ENCODE measurements around the gene ZCCHC3. TPM values are rescaled to one million over a fixed set of nuclear protein-coding genes. Genes with fewer than 3 reads are reported as not detected.

Gene ZCCHC3
- total and polyA plus RNA-seq, 2 experiments from 2014 or later: 4.1 to 14.8 TPM

DNA sequence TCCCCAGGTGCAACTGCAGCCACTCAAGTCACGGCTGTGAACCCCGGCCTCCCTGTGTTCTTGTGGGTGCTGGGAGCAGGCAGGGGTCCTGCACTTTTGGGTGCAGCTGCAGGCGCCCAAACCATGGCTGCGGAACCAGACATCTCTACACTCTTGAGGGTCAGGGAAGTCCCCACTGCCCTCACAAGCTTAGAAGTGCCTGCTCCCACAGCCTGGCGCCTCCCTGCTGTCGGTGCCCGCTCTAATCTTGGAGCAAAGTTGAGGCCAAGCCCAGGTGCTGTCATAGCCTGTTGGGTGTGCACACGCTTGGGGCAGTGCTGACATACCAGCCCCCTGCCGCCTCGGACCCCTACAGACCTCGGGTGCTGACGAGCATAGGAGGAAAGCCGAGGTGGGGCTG is 33.7 kb upstream of the ZCCHC3 start:
- Histone ChIP-seq H3K27ac (no peak overlapping the region), H3K4me1 (ENCODE audit: insufficient read depth) (no peaks in the 10 kb centered on the region), H4K20me1 (ENCODE audit: insufficient read depth) (no peaks in the 10 kb centered on the region), H3F3A (ENCODE audit: insufficient read depth) (no peaks in the 10 kb centered on the region), H2AFZ (no peak overlapping the region), H3K9me3 (ENCODE audit: low read depth) (no peaks in the 10 kb centered on the region), H3K9ac (no peak overlapping the region), H3K79me2 (ENCODE audit: insufficient read depth) (no peaks in the 10 kb centered on the region), H3K36me3 (ENCODE audit: low read depth) (no peaks in the 10 kb centered on the region), H3K4me3 (no peak overlapping the region), H3K9me2 (ENCODE audit: insufficient read depth) (no peaks in the 10 kb centered on the region), H3K27me3 (replicated peaks; ENCODE audit: insufficient read depth) (peaks cover 20% of the 10 kb centered on the region; the same call in 1 of the 2 replicates), H3K4me2 (ENCODE audit: unreplicated experiment) (no peak overlapping the region)
- no peak for TF ChIP-seq EZH2 (IDR thresholded peaks at IDR 0.05; ENCODE audit: insufficient read depth, poor library complexity, severe bottlenecking)
- no peak for TF ChIP-seq EZH2phosphoT487 (IDR thresholded peaks at IDR 0.05; ENCODE audit: insufficient read depth, low read depth)
- no peak for DNase-seq
- WGBS, 2 experiments (ENCODE audit: low coverage in 1 of 2, low lambda C conversion rate in 2 of 2, missing lambda C conversion rate in 2 of 2): 59 to 64% methylated on average over 13 of the region's 13 CpGs
- in situ Hi-C loops (cut with MboI): no loop called here

DNA sequence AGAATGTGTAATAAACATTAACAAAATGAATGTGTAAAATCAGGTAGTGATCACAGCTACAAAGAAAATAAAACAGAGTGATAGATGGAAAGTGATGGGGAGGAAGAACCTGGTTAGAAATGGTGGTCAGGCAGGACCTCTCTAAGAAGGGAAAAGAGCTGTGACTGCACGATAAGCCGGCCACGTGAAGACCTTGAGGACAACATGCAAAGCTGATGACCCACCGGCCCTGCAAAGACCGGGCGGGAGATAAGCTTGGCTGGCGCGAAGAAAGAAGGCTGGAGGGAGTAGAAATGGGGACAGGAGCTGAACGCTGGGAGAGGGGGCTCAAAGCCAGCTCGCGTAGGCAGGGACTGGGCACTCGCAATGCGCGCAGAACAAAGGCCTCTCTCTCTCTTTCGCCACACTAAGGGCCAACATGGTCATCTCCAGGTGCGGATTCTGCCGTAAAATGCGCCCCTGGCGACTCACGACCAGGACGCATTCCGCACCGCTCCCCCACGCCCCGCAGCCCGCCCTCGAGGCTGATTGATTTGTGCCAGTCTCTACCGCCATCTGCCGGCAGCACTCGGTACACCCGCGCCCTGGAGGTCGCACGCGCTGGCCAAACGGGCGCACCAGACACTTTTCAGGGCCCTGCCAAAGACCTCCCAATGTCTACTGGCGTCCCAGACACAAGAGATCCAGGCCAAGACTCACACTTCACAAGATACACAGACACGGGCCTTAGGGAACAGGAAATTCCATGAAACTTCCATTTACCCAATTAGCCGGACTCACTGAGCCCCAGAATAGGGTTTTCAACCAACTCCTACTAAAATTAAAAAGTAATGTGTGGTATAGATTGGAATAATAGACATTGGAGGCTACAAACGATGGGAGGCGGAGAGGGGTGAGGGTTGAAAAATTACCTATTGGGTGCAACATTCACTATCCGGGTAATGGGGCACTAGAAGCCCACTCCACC is 30.5 kb upstream of the ZCCHC3 start:
- H3K27ac ChIP-seq: no peak overlapping the region
- in situ Hi-C loops (cut with MboI): no loop called here
- H2AFZ ChIP-seq: peak overlapping the region; percentile 89
- peak overlapping the region; percentile 48; the same call in 1 of the 2 replicates for H3K9ac ChIP-seq
- no peaks in the 10 kb centered on the region for H3K4me1 ChIP-seq (ENCODE audit: insufficient read depth)
- H4K20me1 ChIP-seq (ENCODE audit: insufficient read depth): no peaks in the 10 kb centered on the region
- H3K9me3 ChIP-seq (ENCODE audit: low read depth): no peaks in the 10 kb centered on the region
- no peaks in the 10 kb centered on the region for H3K36me3 ChIP-seq (ENCODE audit: low read depth)
- H3K79me2 ChIP-seq (ENCODE audit: insufficient read depth): no peaks in the 10 kb centered on the region
- H3K4me3 ChIP-seq: peak overlapping the region; percentile 70
- TF ChIP-seq EZH2 (IDR thresholded peaks at IDR 0.05; ENCODE audit: insufficient read depth, poor library complexity, severe bottlenecking) (no peak), EZH2phosphoT487 (IDR thresholded peaks at IDR 0.05; ENCODE audit: insufficient read depth, low read depth) (no peak)
- no peaks in the 10 kb centered on the region for H3F3A ChIP-seq (ENCODE audit: insufficient read depth)
- peak; percentile 83 for DNase-seq
- H3K27me3 ChIP-seq (replicated peaks; ENCODE audit: insufficient read depth): peaks cover 9% of the 10 kb centered on the region; the same call in 1 of the 2 replicates
- no peaks in the 10 kb centered on the region for H3K9me2 ChIP-seq (ENCODE audit: insufficient read depth)
- 4 to 5% methylated on average over 39 to 43 of the region's 43 CpGs for WGBS, 2 experiments (ENCODE audit: low coverage in 1 of 2, low lambda C conversion rate in 2 of 2, missing lambda C conversion rate in 2 of 2)
- peak overlapping the region; percentile 84 for H3K4me2 ChIP-seq (ENCODE audit: unreplicated experiment)

- no peak for TF ChIP-seq EZH2 (IDR thresholded peaks at IDR 0.05; ENCODE audit: insufficient read depth, poor library complexity, severe bottlenecking)
- no peak for TF ChIP-seq EZH2phosphoT487 (IDR thresholded peaks at IDR 0.05; ENCODE audit: insufficient read depth, low read depth)
- no peaks in the 10 kb centered on the region for H3K4me1 ChIP-seq (ENCODE audit: insufficient read depth)
- H3K36me3 ChIP-seq (ENCODE audit: low read depth): no peaks in the 10 kb centered on the region
- no peaks in the 10 kb centered on the region for H4K20me1 ChIP-seq (ENCODE audit: insufficient read depth)
- no peaks in the 10 kb centered on the region for H3K79me2 ChIP-seq (ENCODE audit: insufficient read depth)
- no peaks in the 10 kb centered on the region for H3F3A ChIP-seq (ENCODE audit: insufficient read depth)
- in situ Hi-C loops (cut with MboI): no loop called here
- 69 to 73% methylated on average over 5 of the region's 5 CpGs for WGBS, 2 experiments (ENCODE audit: low coverage in 1 of 2, low lambda C conversion rate in 2 of 2, missing lambda C conversion rate in 2 of 2)
- no peak for DNase-seq
- no peak overlapping the region for H3K27ac ChIP-seq
- no peaks in the 10 kb centered on the region for H3K27me3 ChIP-seq (replicated peaks; ENCODE audit: insufficient read depth)
- no peaks in the 10 kb centered on the region for H3K9me2 ChIP-seq (ENCODE audit: insufficient read depth)
- no peak overlapping the region for H3K9ac ChIP-seq
- no peaks in the 10 kb centered on the region for H3K9me3 ChIP-seq (ENCODE audit: low read depth)
- H3K4me3 ChIP-seq: no peak overlapping the region
- H2AFZ ChIP-seq: no peak overlapping the region
- H3K4me2 ChIP-seq (ENCODE audit: unreplicated experiment): no peak overlapping the region
These were observed 26.9 kb upstream of the ZCCHC3 start for GRCh38 chr20:270517-270916.

DNA sequence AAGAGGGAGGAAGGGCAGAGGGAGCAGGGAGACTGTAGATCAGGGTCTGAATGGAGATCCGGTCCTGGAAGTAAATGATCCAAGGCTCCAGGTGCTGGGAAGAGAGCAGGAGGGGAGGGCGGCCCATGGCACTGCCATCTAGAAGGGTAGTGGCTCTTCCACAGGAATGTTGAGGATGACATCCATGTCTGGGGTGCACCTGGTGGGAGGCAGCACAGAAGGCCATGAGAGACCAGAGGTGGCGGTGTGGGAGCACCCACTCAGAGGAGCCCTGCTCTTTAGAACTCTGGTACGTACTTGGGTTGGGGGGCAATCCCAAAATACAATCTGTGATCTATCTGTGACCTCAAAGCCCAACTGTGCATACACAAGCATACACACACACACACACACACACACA is 26.3 kb upstream of the ZCCHC3 start:
- H3F3A ChIP-seq (ENCODE audit: insufficient read depth): no peaks in the 10 kb centered on the region
- DNase-seq: no peak
- no peak overlapping the region for H2AFZ ChIP-seq
- H3K4me3 ChIP-seq: no peak overlapping the region
- no peak overlapping the region for H3K4me2 ChIP-seq (ENCODE audit: unreplicated experiment)
- H3K79me2 ChIP-seq (ENCODE audit: insufficient read depth): no peaks in the 10 kb centered on the region
- no peaks in the 10 kb centered on the region for H3K9me2 ChIP-seq (ENCODE audit: insufficient read depth)
- no peaks in the 10 kb centered on the region for H3K27me3 ChIP-seq (replicated peaks; ENCODE audit: insufficient read depth)
- no peaks in the 10 kb centered on the region for H3K36me3 ChIP-seq (ENCODE audit: low read depth)
- H4K20me1 ChIP-seq (ENCODE audit: insufficient read depth): no peaks in the 10 kb centered on the region
- no peak overlapping the region for H3K27ac ChIP-seq
- 69 to 85% methylated on average over 3 to 4 of the region's 4 CpGs for WGBS, 2 experiments (ENCODE audit: low coverage in 1 of 2, low lambda C conversion rate in 2 of 2, missing lambda C conversion rate in 2 of 2)
- no peaks in the 10 kb centered on the region for H3K9me3 ChIP-seq (ENCODE audit: low read depth)
- in situ Hi-C loops (cut with MboI): no loop called here
- H3K4me1 ChIP-seq (ENCODE audit: insufficient read depth): no peaks in the 10 kb centered on the region
- TF ChIP-seq EZH2phosphoT487 (IDR thresholded peaks at IDR 0.05; ENCODE audit: insufficient read depth, low read depth): no peak
- H3K9ac ChIP-seq: no peak overlapping the region
